ENCODE results near the gene SHROOM3.

GRCh38 chr4:76457885-76458284 lies 22.9 kb downstream of the SHROOM3 start:
- TF ChIP-seq CTCF (IDR thresholded peaks at IDR 0.05; ENCODE audit: low read depth, low read length, missing input control): no peak
- no peak for TF ChIP-seq SP1 (IDR thresholded peaks at IDR 0.05)
- no peak for TF ChIP-seq YY1 (IDR thresholded peaks at IDR 0.05)

All from liver (tissue), 3 donors.